GM23338 (cell line): Measurements from ENCODE around the gene BOD1. TPM values are rescaled to one million over a fixed set of nuclear protein-coding genes. Genes with fewer than 3 reads are reported as not detected.

Experiments
- ATAC-seq: fragments of 200-7000 bp; cut with Tn5 transposase; 3 replicates; pipeline ENCODE4 v1.9.1; 2020
- DNase-seq: peaks from one replicate; pipeline ENCODE4 v3.0.0-alpha.2; 2015; ENCODE audit warnings: low spot score
- H2AFZ ChIP-seq: fragments of 200-600 bp; sonication (generic); 2 replicates; pipeline ENCODE4 v1.8.0; 2016; ENCODE audit warnings: antibody characterized with exemption, mild to moderate bottlenecking, moderate library complexity
- H3F3A ChIP-seq: fragments of 200-600 bp; sonication (generic); replicated peaks from 2 replicates; pipeline ENCODE4 v1.8.0; 2017; ENCODE audit warnings: antibody characterized with exemption, mixed run types, low read depth
- H3K27ac ChIP-seq: fragments of 200-600 bp; sonication (generic); 2 replicates; pipeline ENCODE4 v1.6.1; 2016; ENCODE audit warnings: low read depth
- H3K27me3 ChIP-seq: fragments of 200-600 bp; sonication (generic); 2 replicates; pipeline ENCODE4 v1.8.0; 2016; ENCODE audit warnings: mild to moderate bottlenecking, mixed run types, moderate library complexity; ENCODE audit not compliant: insufficient read depth
- H3K36me3 ChIP-seq: fragments of 200-600 bp; sonication (generic); 2 replicates; pipeline ENCODE4 v1.8.0; 2016; ENCODE audit warnings: mild to moderate bottlenecking; ENCODE audit not compliant: insufficient read depth
- H3K4me1 ChIP-seq: fragments of 200-600 bp; sonication (generic); 2 replicates; pipeline ENCODE4 v1.8.0; 2016; ENCODE audit warnings: mild to moderate bottlenecking, moderate library complexity; ENCODE audit not compliant: insufficient read depth
- H3K4me2 ChIP-seq: fragments of 200-600 bp; sonication (generic); 2 replicates; pipeline ENCODE4 v1.7.1; 2017; ENCODE audit warnings: mixed run types
- H3K4me3 ChIP-seq: fragments of 200-600 bp; sonication (generic); 2 replicates; pipeline ENCODE4 v1.6.1; 2016; ENCODE audit warnings: mixed run types
- H3K79me2 ChIP-seq: fragments of 200-600 bp; sonication (generic); replicated peaks from 2 replicates; pipeline ENCODE4 v1.8.0; 2017; ENCODE audit warnings: mild to moderate bottlenecking; ENCODE audit not compliant: insufficient read depth
- H3K9me2 ChIP-seq: fragments of 200-600 bp; sonication (generic); 2 replicates; pipeline ENCODE4 v1.8.0; 2017; ENCODE audit not compliant: insufficient read depth
- H4K20me1 ChIP-seq: fragments of 200-600 bp; sonication (generic); replicated peaks from 2 replicates; pipeline ENCODE4 v1.8.0; 2017; ENCODE audit warnings: mild to moderate bottlenecking; ENCODE audit not compliant: insufficient read depth
- H3K27ac Mint-ChIP-seq: 2 replicates; pipeline ENCODE4 v1.8.0; 2020; ENCODE audit warnings: inconsistent platforms, mild to moderate bottlenecking, moderate library complexity, mixed read lengths
- H3K27me3 Mint-ChIP-seq: 3 replicates; pipeline ENCODE4 v1.8.0; 2022; ENCODE audit warnings: low read depth, mild to moderate bottlenecking, moderate library complexity, mixed read lengths, inconsistent platforms; ENCODE audit not compliant: insufficient read depth, poor library complexity
- H3K36me3 Mint-ChIP-seq: 3 replicates; pipeline ENCODE4 v1.8.0; 2021; ENCODE audit warnings: low read depth, mild to moderate bottlenecking, inconsistent platforms, moderate library complexity, mixed read lengths
- H3K4me1 Mint-ChIP-seq: 3 replicates; pipeline ENCODE4 v1.8.0; 2020; ENCODE audit warnings: mild to moderate bottlenecking, inconsistent platforms, mixed read lengths
- H3K4me3 Mint-ChIP-seq: 3 replicates; pipeline ENCODE4 v1.8.0; 2021; ENCODE audit warnings: moderate library complexity, mild to moderate bottlenecking, inconsistent platforms, mixed read lengths
- H3K9me3 Mint-ChIP-seq: 3 replicates; pipeline ENCODE4 v1.8.0; 2020; ENCODE audit warnings: moderate library complexity, mild to moderate bottlenecking, inconsistent platforms, mixed read lengths
- EZH2 ChIP-seq: fragments of 200-600 bp; sonication (generic); IDR thresholded peaks from one replicate; pipeline ENCODE4 v1.8.0; 2017; ENCODE audit warnings: antibody characterized with exemption, mild to moderate bottlenecking, low read depth; ENCODE audit not compliant: unreplicated experiment
- EZH2phosphoT487 ChIP-seq: fragments of 200-600 bp; sonication (generic); IDR thresholded peaks from one replicate; pipeline ENCODE4 v1.8.1; 2018; ENCODE audit warnings: antibody characterized with exemption; ENCODE audit not compliant: unreplicated experiment
- NANOG ChIP-seq: IDR thresholded peaks from 2 replicates; pipeline ENCODE4 v1.6.1; 2016; ENCODE audit warnings: antibody characterized with exemption, borderline replicate concordance
- POLR2AphosphoS5 ChIP-seq: IDR thresholded peaks from 2 replicates; pipeline ENCODE4 v1.6.1; 2016; ENCODE audit warnings: antibody characterized with exemption, low read depth
- STAT1 ChIP-seq: IDR thresholded peaks from one replicate; pipeline ENCODE4 v1.6.1; 2016; ENCODE audit warnings: antibody characterized with exemption; ENCODE audit not compliant: unreplicated experiment
- ZNF114 ChIP-seq: fragments of 250-450 bp; sonication (Bioruptor Pico); IDR thresholded peaks from 2 replicates; pipeline ENCODE4 v1.5.0; 2020; ENCODE audit warnings: mild to moderate bottlenecking, moderate library complexity
- ZNF331 ChIP-seq: fragments of 250-450 bp; sonication (Bioruptor Pico); IDR thresholded peaks from 2 replicates; pipeline ENCODE4 v1.5.0; 2020; ENCODE audit warnings: low read depth, mild to moderate bottlenecking, moderate library complexity
- ZNF462 ChIP-seq: fragments of 250-450 bp; sonication (Bioruptor Pico); IDR thresholded peaks from 2 replicates; pipeline ENCODE4 v1.5.0; 2020; ENCODE audit warnings: mild to moderate bottlenecking, moderate library complexity
- polyA plus RNA-seq: library from polyadenylated mRNA; unstranded; fragments of >200 nt; fragmentation: Nextera tagmentation; extraction: Ambion mirVana; gene quantifications from 2 replicates; pipeline ENCODE4 v1.2.1, GENCODE V29; 2016
- total RNA-seq: library from RNA; depleted of rRNA; stranded (reverse); fragments of >200 nt; shearing (Covaris generic); gene quantifications from 2 replicates; pipeline ENCODE4 v1.2.3, GENCODE V29; 2014

BOD1 gene
- total and polyA plus RNA-seq, 2 experiments from 2014 or later, result 94.7 to 141 TPM

GRCh38 chr5:173653822-173654523 lies 37.5 kb upstream of the BOD1 start:
- Mint-ChIP-seq H3K4me1 (0 out of 3 replicates have a peak, but pooled peaks cover 4% of the 10 kb centered on the region), H3K36me3 (peaks cover 32% of the 10 kb centered on the region; the same call in 2 of the 3 replicates), H3K27ac (no peak overlapping the region), H3K27me3 (peaks cover 2% of the 10 kb centered on the region), H3K4me3 (no peak overlapping the region), H3K9me3 (peaks cover 36% of the 10 kb centered on the region)
- Histone ChIP-seq H2AFZ (0 out of 2 replicates have a peak overlapping the region, but pooled peaks have one; percentile 32), H3K36me3 (peaks cover 3% of the 10 kb centered on the region; the same call in 1 of the 2 replicates), H3K9me2 (peaks cover 13% of the 10 kb centered on the region; the same call in 1 of the 2 replicates), H3K27me3 (no peaks in the 10 kb centered on the region), H3K79me2 (no peaks in the 10 kb centered on the region), H3K4me2 (no peak overlapping the region), H3K27ac (no peak overlapping the region), H3F3A (no peaks in the 10 kb centered on the region), H3K4me3 (no peak overlapping the region), H3K4me1 (no peaks in the 10 kb centered on the region), H4K20me1 (no peaks in the 10 kb centered on the region)
- DNase-seq (no peak), ATAC-seq (no peak)
- no peak for TF ChIP-seq EZH2phosphoT487
- TF ChIP-seq ZNF462, result no peak
- TF ChIP-seq POLR2AphosphoS5, result no peak

- H3K36me3 Mint-ChIP-seq, result peaks cover 15% of the 10 kb centered on the region; the same call in 2 of the 3 replicates
- H3K4me3 ChIP-seq, result no peak overlapping the region
- peak overlapping the region; percentile 18; the same call in 1 of the 2 replicates for H2AFZ ChIP-seq
- peaks cover 8% of the 10 kb centered on the region for H3K27me3 Mint-ChIP-seq
- peaks cover 18% of the 10 kb centered on the region; the same call in 2 of the 3 replicates for H3K9me3 Mint-ChIP-seq
- H3F3A ChIP-seq, result no peaks in the 10 kb centered on the region
- no peak overlapping the region for H3K27ac ChIP-seq
- peaks cover 20% of the 10 kb centered on the region for H3K4me1 ChIP-seq
- no peaks in the 10 kb centered on the region for H4K20me1 ChIP-seq
- H3K4me2 ChIP-seq, result no peak overlapping the region
- H3K27ac Mint-ChIP-seq, result no peak overlapping the region
- H3K27me3 ChIP-seq, result no peaks in the 10 kb centered on the region
- no peak for DNase-seq
- H3K9me2 ChIP-seq, result peaks cover 8% of the 10 kb centered on the region; the same call in 1 of the 2 replicates
- peaks cover 3% of the 10 kb centered on the region; the same call in 1 of the 2 replicates for H3K36me3 ChIP-seq
- no peaks in the 10 kb centered on the region for H3K79me2 ChIP-seq
- peaks cover 27% of the 10 kb centered on the region for H3K4me1 Mint-ChIP-seq
- H3K4me3 Mint-ChIP-seq, result no peak overlapping the region
- no peak for ATAC-seq
- TF ChIP-seq POLR2AphosphoS5 (no peak), ZNF114 (CRISPR knock-in tag) (no peak), ZNF331 (CRISPR knock-in tag) (no peak), EZH2phosphoT487 (no peak), EZH2 (no peak), STAT1 (no peak), NANOG (no peak)
Observed at GRCh38 chr5:173648308-173648866, 31.9 kb upstream of the BOD1 start.
